ENCODE data around the gene GNG7. TPM values are rescaled to one million over a fixed set of nuclear protein-coding genes. Genes with fewer than 3 reads are reported as not detected.

GNG7 gene
- polyA plus RNA-seq, 1 donor (not counting 4 experiments of a cell fraction or from before 2014, with no cell fraction given), result 0.01 TPM

DNA sequence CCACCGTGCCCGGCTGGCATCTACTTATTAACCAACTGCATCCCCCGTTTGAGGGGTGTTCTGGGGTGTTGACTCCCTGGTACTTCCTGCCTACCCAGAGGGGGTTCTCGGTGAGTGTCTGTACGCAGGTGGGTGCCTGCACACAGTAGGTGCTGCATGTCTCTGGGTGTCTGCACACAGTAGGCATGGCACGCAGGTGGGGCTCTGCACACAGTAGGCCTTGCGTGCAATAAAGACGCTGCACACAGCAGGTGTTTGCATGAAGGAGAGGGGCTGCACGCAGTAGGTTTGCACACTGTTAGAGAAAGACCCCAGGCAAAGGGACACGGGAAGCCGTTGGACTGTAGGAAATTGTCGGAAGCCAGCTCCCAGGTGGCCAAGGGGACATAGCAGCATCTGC lies 215.4 kb downstream of the GNG7 start:
- DNase-seq (ENCODE audit: low read depth, low spot score) (no peak), FAIRE-seq (no peak)
- no peaks in the 10 kb centered on the region for H3K79me2 ChIP-seq (ENCODE audit: control insufficient read depth, insufficient read depth, low read length)
- H3K27me3 ChIP-seq (ENCODE audit: control insufficient read depth, extremely low read depth, insufficient read depth, low read length), result peaks cover 16% of the 10 kb centered on the region
- TF ChIP-seq, protein P1, sequence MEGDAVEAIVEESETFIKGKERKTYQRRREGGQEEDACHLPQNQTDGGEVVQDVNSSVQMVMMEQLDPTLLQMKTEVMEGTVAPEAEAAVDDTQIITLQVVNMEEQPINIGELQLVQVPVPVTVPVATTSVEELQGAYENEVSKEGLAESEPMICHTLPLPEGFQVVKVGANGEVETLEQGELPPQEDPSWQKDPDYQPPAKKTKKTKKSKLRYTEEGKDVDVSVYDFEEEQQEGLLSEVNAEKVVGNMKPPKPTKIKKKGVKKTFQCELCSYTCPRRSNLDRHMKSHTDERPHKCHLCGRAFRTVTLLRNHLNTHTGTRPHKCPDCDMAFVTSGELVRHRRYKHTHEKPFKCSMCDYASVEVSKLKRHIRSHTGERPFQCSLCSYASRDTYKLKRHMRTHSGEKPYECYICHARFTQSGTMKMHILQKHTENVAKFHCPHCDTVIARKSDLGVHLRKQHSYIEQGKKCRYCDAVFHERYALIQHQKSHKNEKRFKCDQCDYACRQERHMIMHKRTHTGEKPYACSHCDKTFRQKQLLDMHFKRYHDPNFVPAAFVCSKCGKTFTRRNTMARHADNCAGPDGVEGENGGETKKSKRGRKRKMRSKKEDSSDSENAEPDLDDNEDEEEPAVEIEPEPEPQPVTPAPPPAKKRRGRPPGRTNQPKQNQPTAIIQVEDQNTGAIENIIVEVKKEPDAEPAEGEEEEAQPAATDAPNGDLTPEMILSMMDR (optimal IDR thresholded peaks at IDR 0.05 in 1 of 3, IDR thresholded peaks at IDR 0.05 in 1 of 3, conservative IDR thresholded peaks at IDR 0.05 in 1 of 3; ENCODE audit: extremely low read depth in 1 of 3, insufficient read depth in 2 of 3, low read length in 3 of 3), result no peak
- TF ChIP-seq EZH2 (IDR thresholded peaks at IDR 0.05; ENCODE audit: low read length), result no peak
- peaks cover 8% of the 10 kb centered on the region for H3K9me3 ChIP-seq (ENCODE audit: control insufficient read depth, low read depth, low read length)
- no peaks in the 10 kb centered on the region for H3K9me1 ChIP-seq (ENCODE audit: control insufficient read depth, extremely low read depth, insufficient read depth, low read length)
- no peak overlapping the region for H2AFZ ChIP-seq (ENCODE audit: control insufficient read depth, low read length)
- H4K20me1 ChIP-seq (ENCODE audit: control insufficient read depth, extremely low read depth, insufficient read depth, low read length), result peaks cover 7% of the 10 kb centered on the region
- H3K4me1 ChIP-seq (ENCODE audit: control insufficient read depth, extremely low read depth, insufficient read depth, low read length), result peaks cover 16% of the 10 kb centered on the region
- H3K36me3 ChIP-seq (ENCODE audit: control insufficient read depth in 2 of 2, extremely low read depth in 1 of 2, insufficient read depth in 2 of 2, low read length in 2 of 2), result no peaks in the 10 kb centered on the region
- no peak overlapping the region for H3K4me3 ChIP-seq (ENCODE audit: control insufficient read depth in 2 of 3, extremely low read depth in 1 of 3, insufficient read depth in 2 of 3, low read depth in 1 of 3, low read length in 3 of 3)
- no peak overlapping the region for H3K9ac ChIP-seq (ENCODE audit: control insufficient read depth, extremely low read depth, insufficient read depth, low read length)
- no peak overlapping the region for H3K4me2 ChIP-seq (ENCODE audit: control insufficient read depth, extremely low read depth, insufficient read depth, low read depth, low read length)
- H3K27ac ChIP-seq (ENCODE audit: control insufficient read depth, insufficient read depth, low read length), result no peak overlapping the region
- dilution Hi-C loops (cut with MboI; ENCODE audit: extremely low pct_ligation_motif_present, low sequenced_read_pairs), result no loop called here

DNA sequence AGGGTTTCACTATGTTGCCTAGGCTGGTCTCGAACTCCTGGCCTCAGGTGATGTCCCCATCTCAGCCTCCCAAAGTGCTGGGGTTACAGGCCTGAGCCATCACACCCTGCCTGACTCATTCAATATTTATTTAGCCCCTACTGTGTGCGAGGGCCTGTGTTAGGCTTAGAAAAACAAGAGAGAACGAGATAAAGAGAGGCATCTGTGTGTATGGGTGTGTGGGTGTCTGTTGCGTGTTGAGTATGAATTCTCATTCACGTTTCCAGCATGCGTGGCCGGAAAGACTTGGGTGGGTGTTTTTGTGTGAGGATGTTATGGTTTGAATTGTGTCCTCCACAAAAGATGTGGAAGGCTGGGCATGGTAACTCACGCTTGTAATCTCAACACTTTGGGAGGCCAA lies 217.1 kb downstream of the GNG7 start:
- Histone ChIP-seq H3K4me1 (ENCODE audit: control insufficient read depth, extremely low read depth, insufficient read depth, low read length) (peaks cover 3% of the 10 kb centered on the region), H3K9ac (ENCODE audit: control insufficient read depth, extremely low read depth, insufficient read depth, low read length) (no peak overlapping the region), H3K27me3 (ENCODE audit: control insufficient read depth, extremely low read depth, insufficient read depth, low read length) (peaks cover 16% of the 10 kb centered on the region), H3K4me3 (ENCODE audit: control insufficient read depth in 2 of 3, extremely low read depth in 1 of 3, insufficient read depth in 2 of 3, low read depth in 1 of 3, low read length in 3 of 3) (no peak overlapping the region), H4K20me1 (ENCODE audit: control insufficient read depth, extremely low read depth, insufficient read depth, low read length) (no peaks in the 10 kb centered on the region), H3K27ac (ENCODE audit: control insufficient read depth, insufficient read depth, low read length) (no peak overlapping the region), H3K9me1 (ENCODE audit: control insufficient read depth, extremely low read depth, insufficient read depth, low read length) (no peaks in the 10 kb centered on the region), H3K9me3 (ENCODE audit: control insufficient read depth, low read depth, low read length) (peaks cover 8% of the 10 kb centered on the region), H3K79me2 (ENCODE audit: control insufficient read depth, insufficient read depth, low read length) (no peaks in the 10 kb centered on the region), H3K4me2 (ENCODE audit: control insufficient read depth, extremely low read depth, insufficient read depth, low read depth, low read length) (no peak overlapping the region), H2AFZ (ENCODE audit: control insufficient read depth, low read length) (no peak overlapping the region), H3K36me3 (ENCODE audit: control insufficient read depth in 2 of 2, extremely low read depth in 1 of 2, insufficient read depth in 2 of 2, low read length in 2 of 2) (no peaks in the 10 kb centered on the region)
- TF ChIP-seq, protein P1 (optimal IDR thresholded peaks at IDR 0.05 in 1 of 3, IDR thresholded peaks at IDR 0.05 in 1 of 3, conservative IDR thresholded peaks at IDR 0.05 in 1 of 3; ENCODE audit: extremely low read depth in 1 of 3, insufficient read depth in 2 of 3, low read length in 3 of 3), result no peak
- no peak for TF ChIP-seq EZH2 (IDR thresholded peaks at IDR 0.05; ENCODE audit: low read length)
- no peak for FAIRE-seq
- dilution Hi-C loops (cut with MboI; ENCODE audit: extremely low pct_ligation_motif_present, low sequenced_read_pairs), result no loop called here
- DNase-seq (ENCODE audit: low read depth, low spot score), result no peak
